HG03378 (cell line): ENCODE results near the gene SPPL3.
"Not testable (repeated sequence)": the region's sequence is repeated elsewhere in the genome, so short reads cannot be mapped to it uniquely, and the experiment has no call there.

Source experiments
- ATAC-seq: cut with Tn5 transposase; IDR thresholded peaks from one replicate; pipeline ENCODE4 v1.9.1; 2021; ENCODE audit warnings: mild to moderate bottlenecking, moderate library complexity; ENCODE audit not compliant: unreplicated experiment

Gene SPPL3

GRCh38 chr12:120845696-120846095 lies 58.5 kb downstream of the SPPL3 start:
- ATAC-seq = no peak

- ATAC-seq = no peak
Measured at GRCh38 chr12:120844768-120845449, 59.2 kb downstream of the SPPL3 start.

- ATAC-seq = no peak
Measured at GRCh38 chr12:120844297-120844696, 59.9 kb downstream of the SPPL3 start.

GRCh38 chr12:120843472-120843871 lies 60.7 kb downstream of the SPPL3 start:
- no peak for ATAC-seq

- no peak for ATAC-seq
Measured at GRCh38 chr12:120842595-120842994, 61.6 kb downstream of the SPPL3 start.

- no peak for ATAC-seq
Measured at GRCh38 chr12:120841525-120841924, 62.6 kb downstream of the SPPL3 start.

GRCh38 chr12:120839503-120839902 lies 64.7 kb downstream of the SPPL3 start:
- ATAC-seq = no peak

- ATAC-seq = not testable (repeated sequence)
Measured at GRCh38 chr12:120838629-120839383, 65.4 kb downstream of the SPPL3 start.

GRCh38 chr12:120836114-120836684 lies 68.0 kb downstream of the SPPL3 start:
- ATAC-seq = no peak

- ATAC-seq = no peak
Measured at GRCh38 chr12:120835657-120836056, 68.5 kb downstream of the SPPL3 start.

GRCh38 chr12:120835304-120835612 lies 68.9 kb downstream of the SPPL3 start:
- no peak for ATAC-seq

- ATAC-seq = no peak
Measured at GRCh38 chr12:120834489-120835303, 69.5 kb downstream of the SPPL3 start.

GRCh38 chr12:120833849-120834248 lies 70.3 kb downstream of the SPPL3 start:
- no peak for ATAC-seq

- no peak for ATAC-seq
Measured at GRCh38 chr12:120832737-120833136, 71.4 kb downstream of the SPPL3 start.

GRCh38 chr12:120831648-120832267 lies 72.4 kb downstream of the SPPL3 start:
- ATAC-seq = no peak

GRCh38 chr12:120830966-120831365 lies 73.2 kb downstream of the SPPL3 start:
- ATAC-seq = no peak

GRCh38 chr12:120830052-120830940 lies 73.9 kb downstream of the SPPL3 start:
- no peak for ATAC-seq

- ATAC-seq = no peak
Measured at GRCh38 chr12:120826335-120826734, 77.8 kb downstream of the SPPL3 start.

GRCh38 chr12:120825337-120825736 lies 78.8 kb downstream of the SPPL3 start:
- ATAC-seq = no peak
